ENCODE results near the gene CERKL. TPM values are rescaled to one million over a fixed set of nuclear protein-coding genes. Genes with fewer than 3 reads are reported as not detected.

CERKL gene
- total and polyA plus RNA-seq, 9 of the 15 experiments (the other 6 are each of a cell fraction or from before 2014, with no cell fraction given): 0.04 to 0.08 TPM; not detected in 7

- no peak for TF ChIP-seq NFIC (IDR thresholded peaks at IDR 0.05)
Observed at GRCh38 chr2:181536730-181537129, 120.2 kb downstream of the CERKL start (continued).

GRCh38 chr2:181528441-181528840, 128.5 kb downstream of the CERKL start:
- H4K20me1 ChIP-seq (replicated peaks; ENCODE audit: control insufficient read depth, insufficient read depth, low read length): no peaks in the 10 kb centered on the region
- in situ Hi-C loops (cut with MboI): no loop called here

More at GRCh38 chr2:181528441-181528840, 128.5 kb downstream of the CERKL start:
- no peak for DNase-seq (ENCODE audit: extremely low read depth in 1 of 4, low spot score in 3 of 4)
- WGBS (ENCODE audit: insufficient coverage, low coverage, missing lambda C conversion rate): 0% methylated on average over 1 of the region's 1 CpG
- H3K27me3 ChIP-seq (ENCODE audit: control insufficient read depth in 2 of 2, insufficient read depth in 2 of 2, low read length in 2 of 2): no peaks in the 10 kb centered on the region
- FAIRE-seq: no peak
- POLR2A ChIA-PET: no interaction called here
- no peak overlapping the region for H3K4me2 ChIP-seq (ENCODE audit: insufficient read depth, low read length)
- no peak overlapping the region for H2AFZ ChIP-seq (ENCODE audit: low read depth, low read length)
- H3K79me2 ChIP-seq (ENCODE audit: control insufficient read depth, insufficient read depth, low read length): no peaks in the 10 kb centered on the region
- no peaks in the 10 kb centered on the region for H3K9me3 ChIP-seq (replicated peaks; ENCODE audit: control insufficient read depth, insufficient read depth, low read depth, low read length)
- intact Hi-C loops (cut with micrococcal nuclease): no loop called here
- ATAC-seq: no peak
- no peak overlapping the region for H3K4me3 ChIP-seq
- no peaks in the 10 kb centered on the region for H3K36me3 ChIP-seq (ENCODE audit: control insufficient read depth, insufficient read depth, low read length)
- no TSS peak for BruUV-seq (replicated peaks)
- no peak for TF ChIP-seq PREB (CRISPR knock-in tag; IDR thresholded peaks at IDR 0.05)
- no peak for TF ChIP-seq ZNF780A (CRISPR knock-in tag; IDR thresholded peaks at IDR 0.05)
- no peak for TF ChIP-seq ZNF436 (CRISPR knock-in tag; IDR thresholded peaks at IDR 0.05)
- no peak for TF ChIP-seq ZNF232 (CRISPR knock-in tag; IDR thresholded peaks at IDR 0.05)
- no peak for TF ChIP-seq ZC3H11A (IDR thresholded peaks at IDR 0.05; ENCODE audit: low read depth, low read length)
- no peak for TF ChIP-seq ZNF740 (CRISPR knock-in tag; IDR thresholded peaks at IDR 0.05)
- no peak for TF ChIP-seq ZNF740 (tag; IDR thresholded peaks at IDR 0.05)
- no peak for TF ChIP-seq ESRRB (CRISPR knock-in tag; IDR thresholded peaks at IDR 0.05; ENCODE audit: borderline replicate concordance)
- no peak for TF ChIP-seq SREBF1 (IDR thresholded peaks at IDR 0.05; ENCODE audit: borderline replicate concordance, low read depth, low read length)
- TF ChIP-seq HEY1 (CRISPR knock-in tag; IDR thresholded peaks at IDR 0.05; ENCODE audit: borderline replicate concordance): no peak
- no peak for TF ChIP-seq ZFPM2 (CRISPR knock-in tag; IDR thresholded peaks at IDR 0.05)
- no peak for TF ChIP-seq ZNF263 (CRISPR knock-in tag; IDR thresholded peaks at IDR 0.05; ENCODE audit: borderline replicate concordance)
- TF ChIP-seq STAG1 (CRISPR knock-in tag; IDR thresholded peaks at IDR 0.05; ENCODE audit: borderline replicate concordance): no peak
- TF ChIP-seq DLX4 (CRISPR knock-in tag; IDR thresholded peaks at IDR 0.05): no peak
- H3K27ac ChIP-seq (ENCODE audit: extremely low read depth, low read depth, low read length): no peak overlapping the region
- CTCF ChIA-PET (ENCODE audit: low intra/inter-chr PET ratio): no interaction called here
- H3K9me1 ChIP-seq (ENCODE audit: control insufficient read depth, insufficient read depth, low read length): no peaks in the 10 kb centered on the region
- H3K4me1 ChIP-seq (replicated peaks in 1 of 2; ENCODE audit: control insufficient read depth in 2 of 2, insufficient read depth in 2 of 2, low read length in 2 of 2): no peaks in the 10 kb centered on the region
- no peak overlapping the region for H3K9ac ChIP-seq (ENCODE audit: insufficient read depth in 1 of 2, low read depth in 2 of 2, low read length in 2 of 2)

All from K562 (cell line).